Activated naive CD8-positive, alpha-beta T cell treated with anti-CD3 and anti-CD28 coated beads, Interleukin-2, amount 10 ng/mL, durations not matched to agents 7 days and 5 days (primary cell): ENCODE measurements around the gene ADK. TPM values are rescaled to one million over a fixed set of nuclear protein-coding genes. Genes with fewer than 3 reads are reported as not detected.
"Not testable (repeated sequence)": the region's sequence is repeated elsewhere in the genome, so short reads cannot be mapped to it uniquely, and the experiment has no call there.

Source experiments
- ATAC-seq: fragments of 150-1000 bp; cut with Tn5 transposase; one replicate; pipeline ENCODE4 v1.10.0; 2021; ENCODE audit warnings: low read depth, moderate library complexity
- POLR2A ChIA-PET: fragments of 350-600 bp; sonication (Branson Sonifier 250); formaldehyde crosslinking; loops from one replicate; lab custom pipeline; 2021; ENCODE audit warnings: antibody characterized with exemption; lab: Charles Lee
- DNase-seq: peaks from one replicate; pipeline ENCODE4 v3.0.0; 2021
- H3K27ac Mint-ChIP-seq: one replicate; pipeline ENCODE4 v1.8.0; 2022; ENCODE audit warnings: mild to moderate bottlenecking, mixed read lengths
- H3K27me3 Mint-ChIP-seq: one replicate; pipeline ENCODE4 v1.8.0; 2022; ENCODE audit warnings: mild to moderate bottlenecking, moderate library complexity, mixed read lengths
- H3K36me3 Mint-ChIP-seq: one replicate; pipeline ENCODE4 v1.8.0; 2021; ENCODE audit warnings: mild to moderate bottlenecking, mixed read lengths
- H3K4me1 Mint-ChIP-seq: one replicate; pipeline ENCODE4 v1.8.0; 2021; ENCODE audit warnings: mixed read lengths
- H3K4me3 Mint-ChIP-seq: one replicate; pipeline ENCODE4 v1.8.0; 2022; ENCODE audit warnings: mild to moderate bottlenecking, moderate library complexity, mixed read lengths
- H3K9me3 Mint-ChIP-seq: one replicate; pipeline ENCODE4 v1.8.0; 2021; ENCODE audit warnings: mixed read lengths
- total RNA-seq, 2 experiments: library from RNA; stranded (reverse); gene quantifications; one replicate each; pipeline ENCODE4 v1.2.3, GENCODE V29; 2021

ADK gene
- total RNA-seq, 2 experiments from 2014 or later = 31.6 to 37.9 TPM

GRCh38 chr10:74451127-74451829 lies 300.3 kb downstream of the ADK start:
- H3K4me3 Mint-ChIP-seq = no peak overlapping the region
- ATAC-seq = no peak
- peaks cover 7% of the 10 kb centered on the region for H3K9me3 Mint-ChIP-seq
- POLR2A ChIA-PET = no interaction called here
- H3K4me1 Mint-ChIP-seq = peaks cover 5% of the 10 kb centered on the region
- DNase-seq = no peak
- H3K27ac Mint-ChIP-seq = no peak overlapping the region
- H3K27me3 Mint-ChIP-seq = no peaks in the 10 kb centered on the region
- peaks cover 23% of the 10 kb centered on the region for H3K36me3 Mint-ChIP-seq

GRCh38 chr10:74453169-74453568 lies 302.1 kb downstream of the ADK start:
- no peak for ATAC-seq
- POLR2A ChIA-PET = no interaction called here
- Mint-ChIP-seq H3K27me3 (no peaks in the 10 kb centered on the region), H3K9me3 (peaks cover 12% of the 10 kb centered on the region), H3K36me3 (peaks cover 32% of the 10 kb centered on the region), H3K27ac (no peak overlapping the region), H3K4me3 (no peak overlapping the region), H3K4me1 (peaks cover 5% of the 10 kb centered on the region)
- DNase-seq = no peak

- H3K4me3 Mint-ChIP-seq, DNase-seq, ATAC-seq, POLR2A ChIA-PET, H3K4me1 Mint-ChIP-seq, H3K27me3 Mint-ChIP-seq, H3K27ac Mint-ChIP-seq: not testable (repeated sequence)
- peaks cover 26% of the 10 kb centered on the region for H3K36me3 Mint-ChIP-seq
- peaks cover 12% of the 10 kb centered on the region for H3K9me3 Mint-ChIP-seq
Observed at GRCh38 chr10:74457478-74457877, 306.5 kb downstream of the ADK start.

- POLR2A ChIA-PET = no interaction called here
- no peak for DNase-seq
- ATAC-seq = no peak
- H3K4me3 Mint-ChIP-seq = no peak overlapping the region
- no peaks in the 10 kb centered on the region for H3K27me3 Mint-ChIP-seq
- peaks cover 10% of the 10 kb centered on the region for H3K9me3 Mint-ChIP-seq
- peaks cover 2% of the 10 kb centered on the region for H3K4me1 Mint-ChIP-seq
- H3K36me3 Mint-ChIP-seq = peaks cover 17% of the 10 kb centered on the region
- H3K27ac Mint-ChIP-seq = no peak overlapping the region
Observed at GRCh38 chr10:74460812-74461211, 309.8 kb downstream of the ADK start.

GRCh38 chr10:74474022-74474713 lies 323.1 kb downstream of the ADK start:
- H3K4me3 Mint-ChIP-seq = no peak overlapping the region
- H3K9me3 Mint-ChIP-seq = peaks cover 11% of the 10 kb centered on the region
- H3K4me1 Mint-ChIP-seq = peaks cover 2% of the 10 kb centered on the region
- H3K36me3 Mint-ChIP-seq = peaks cover 27% of the 10 kb centered on the region
- POLR2A ChIA-PET = no interaction called here
- no peaks in the 10 kb centered on the region for H3K27me3 Mint-ChIP-seq
- H3K27ac Mint-ChIP-seq = no peak overlapping the region
- DNase-seq = no peak
- ATAC-seq = no peak

GRCh38 chr10:74476162-74476706 lies 325.2 kb downstream of the ADK start:
- ATAC-seq, POLR2A ChIA-PET, H3K27me3 Mint-ChIP-seq, DNase-seq, H3K27ac Mint-ChIP-seq, H3K4me3 Mint-ChIP-seq, H3K4me1 Mint-ChIP-seq: not testable (repeated sequence)
- peaks cover 11% of the 10 kb centered on the region for H3K9me3 Mint-ChIP-seq
- H3K36me3 Mint-ChIP-seq = peaks cover 23% of the 10 kb centered on the region

GRCh38 chr10:74480778-74481177 lies 329.8 kb downstream of the ADK start:
- Mint-ChIP-seq H3K9me3 (peaks cover 14% of the 10 kb centered on the region), H3K4me3 (no peak overlapping the region), H3K4me1 (peaks cover 4% of the 10 kb centered on the region), H3K27ac (no peak overlapping the region), H3K27me3 (no peaks in the 10 kb centered on the region), H3K36me3 (peaks cover 32% of the 10 kb centered on the region)
- POLR2A ChIA-PET = no interaction called here
- ATAC-seq (no peak), DNase-seq (no peak)

- Mint-ChIP-seq H3K27ac (no peak overlapping the region), H3K36me3 (peaks cover 30% of the 10 kb centered on the region), H3K9me3 (peaks cover 14% of the 10 kb centered on the region), H3K27me3 (no peaks in the 10 kb centered on the region), H3K4me1 (peaks cover 3% of the 10 kb centered on the region), H3K4me3 (no peak overlapping the region)
- DNase-seq = no peak
- POLR2A ChIA-PET = no interaction called here
- ATAC-seq = no peak
Observed at GRCh38 chr10:74483356-74483755, 332.3 kb downstream of the ADK start.

- Mint-ChIP-seq H3K36me3 (peaks cover 28% of the 10 kb centered on the region), H3K4me3 (no peak overlapping the region), H3K4me1 (peaks cover 3% of the 10 kb centered on the region), H3K27ac (no peak overlapping the region), H3K9me3 (peaks cover 11% of the 10 kb centered on the region), H3K27me3 (no peaks in the 10 kb centered on the region)
- ATAC-seq = no peak
- DNase-seq = no peak
- POLR2A ChIA-PET = no interaction called here
Observed at GRCh38 chr10:74485283-74485682, 334.3 kb downstream of the ADK start.

- Mint-ChIP-seq H3K4me1 (peaks cover 3% of the 10 kb centered on the region), H3K9me3 (peaks cover 10% of the 10 kb centered on the region), H3K4me3 (no peak overlapping the region), H3K27ac (no peak overlapping the region), H3K27me3 (no peaks in the 10 kb centered on the region), H3K36me3 (peaks cover 21% of the 10 kb centered on the region)
- no peak for DNase-seq
- ATAC-seq = no peak
- POLR2A ChIA-PET = no interaction called here
Observed at GRCh38 chr10:74486659-74487058, 335.6 kb downstream of the ADK start.

GRCh38 chr10:74488907-74489306 lies 337.9 kb downstream of the ADK start:
- Mint-ChIP-seq H3K9me3 (no peaks in the 10 kb centered on the region), H3K4me1 (no peaks in the 10 kb centered on the region), H3K36me3 (peaks cover 1% of the 10 kb centered on the region), H3K4me3 (no peak overlapping the region), H3K27me3 (no peaks in the 10 kb centered on the region), H3K27ac (no peak overlapping the region)
- POLR2A ChIA-PET = no interaction called here
- DNase-seq (no peak), ATAC-seq (no peak)

GRCh38 chr10:74490551-74490950 lies 339.5 kb downstream of the ADK start:
- Mint-ChIP-seq H3K9me3 (peaks cover 2% of the 10 kb centered on the region), H3K27me3 (no peaks in the 10 kb centered on the region), H3K4me1 (no peaks in the 10 kb centered on the region), H3K36me3 (peaks cover 4% of the 10 kb centered on the region), H3K4me3 (no peak overlapping the region), H3K27ac (no peak overlapping the region)
- POLR2A ChIA-PET = no interaction called here
- no peak for ATAC-seq
- no peak for DNase-seq

- POLR2A ChIA-PET = no interaction called here
- no peaks in the 10 kb centered on the region for H3K27me3 Mint-ChIP-seq
- no peaks in the 10 kb centered on the region for H3K4me1 Mint-ChIP-seq
- ATAC-seq = no peak
- peaks cover 8% of the 10 kb centered on the region for H3K36me3 Mint-ChIP-seq
- no peak for DNase-seq
- no peak overlapping the region for H3K4me3 Mint-ChIP-seq
- peaks cover 6% of the 10 kb centered on the region for H3K9me3 Mint-ChIP-seq
- H3K27ac Mint-ChIP-seq = no peak overlapping the region
Observed at GRCh38 chr10:74491014-74491413, 340.0 kb downstream of the ADK start.

- DNase-seq, H3K4me3 Mint-ChIP-seq, ATAC-seq, H3K27ac Mint-ChIP-seq, H3K4me1 Mint-ChIP-seq, H3K27me3 Mint-ChIP-seq: not testable (repeated sequence)
- peaks cover 11% of the 10 kb centered on the region for H3K9me3 Mint-ChIP-seq
- POLR2A ChIA-PET = interaction anchor here (0.6 kb wide), 1 partner anchor 313 kb away, joined by 4 read pairs; no protein-coding TSS in a partner anchor
- peaks cover 27% of the 10 kb centered on the region for H3K36me3 Mint-ChIP-seq
Observed at GRCh38 chr10:74496276-74496675, 345.3 kb downstream of the ADK start.
